Smooth muscle cell (in vitro differentiated cells): ENCODE measurements around the gene ATG14. TPM values are rescaled to one million over a fixed set of nuclear protein-coding genes. Genes with fewer than 3 reads are reported as not detected.

Experiments
- DNase-seq: peaks from one replicate; lab custom pipeline; 2025; ENCODE audit not compliant: unreplicated experiment; lab: John Stamatoyannopoulos, UW
- H2AFZ ChIP-seq: fragments of 200-600 bp; sonication (generic); 2 replicates; pipeline ENCODE4 v1.6.0; 2016; ENCODE audit warnings: antibody characterized with exemption, low read depth, mild to moderate bottlenecking
- H3F3A ChIP-seq: fragments of 200-600 bp; sonication (generic); 2 replicates; pipeline ENCODE4 v1.6.0; 2017; ENCODE audit warnings: antibody characterized with exemption, low read depth
- H3K27ac ChIP-seq: fragments of 200-600 bp; sonication (generic); 2 replicates; pipeline ENCODE4 v1.5.1; 2016; ENCODE audit warnings: low read depth, mild to moderate bottlenecking
- H3K27me3 ChIP-seq: fragments of 200-600 bp; sonication (generic); 2 replicates; pipeline ENCODE4 v1.6.1; 2016; ENCODE audit warnings: low read depth, mild to moderate bottlenecking
- H3K36me3 ChIP-seq: fragments of 200-600 bp; sonication (generic); 2 replicates; pipeline ENCODE4 v1.5.1; 2016; ENCODE audit warnings: low read depth
- H3K4me1 ChIP-seq: fragments of 200-600 bp; sonication (generic); 2 replicates; pipeline ENCODE4 v1.5.1; 2016; ENCODE audit warnings: low read depth
- H3K4me2 ChIP-seq: fragments of 200-600 bp; sonication (generic); 2 replicates; pipeline ENCODE4 v1.6.0; 2016; ENCODE audit warnings: mild to moderate bottlenecking
- H3K4me3 ChIP-seq: fragments of 200-600 bp; sonication (generic); 2 replicates; pipeline ENCODE4 v1.5.1; 2016; ENCODE audit warnings: mild to moderate bottlenecking
- H3K79me2 ChIP-seq: fragments of 200-600 bp; sonication (generic); 2 replicates; pipeline ENCODE4 v1.6.0; 2016; ENCODE audit warnings: low read depth, mild to moderate bottlenecking
- H3K9ac ChIP-seq: fragments of 200-600 bp; sonication (generic); 2 replicates; pipeline ENCODE4 v1.6.0; 2016; ENCODE audit warnings: low read depth
- H3K9me3 ChIP-seq: fragments of 200-600 bp; sonication (generic); replicated peaks from 2 replicates; pipeline ENCODE4 v1.5.1; 2016; ENCODE audit warnings: low read depth
- H4K20me1 ChIP-seq: fragments of 200-600 bp; sonication (generic); 2 replicates; pipeline ENCODE4 v1.6.0; 2016; ENCODE audit warnings: low read depth
- CTCF ChIP-seq: fragments of 200-600 bp; sonication (generic); IDR thresholded peaks from 2 replicates; pipeline ENCODE4 v1.5.1; 2017; ENCODE audit warnings: borderline replicate concordance, mild to moderate bottlenecking, antibody characterized with exemption; ENCODE audit not compliant: insufficient read depth, poor library complexity, severe bottlenecking
- WGBS: methylation state at CpG from one replicate; pipeline ENCODE4 v1.1.7; 2016; ENCODE audit warnings: low lambda C conversion rate; 5-methylcytosine and 5-hydroxymethylcytosine counted together
- polyA plus RNA-seq: library from polyadenylated mRNA; unstranded; fragments of >200 nt; fragmentation: Nextera tagmentation; extraction: Ambion mirVana; gene quantifications from 2 replicates; pipeline ENCODE4 v1.2.1, GENCODE V29; 2016
- total RNA-seq: library from RNA; depleted of rRNA; stranded (reverse); fragments of >200 nt; gene quantifications from 2 replicates; pipeline ENCODE4 v1.2.3, GENCODE V29; 2014

Gene ATG14
- total and polyA plus RNA-seq, 2 experiments from 2014 or later: 3.2 to 11.6 TPM

DNA sequence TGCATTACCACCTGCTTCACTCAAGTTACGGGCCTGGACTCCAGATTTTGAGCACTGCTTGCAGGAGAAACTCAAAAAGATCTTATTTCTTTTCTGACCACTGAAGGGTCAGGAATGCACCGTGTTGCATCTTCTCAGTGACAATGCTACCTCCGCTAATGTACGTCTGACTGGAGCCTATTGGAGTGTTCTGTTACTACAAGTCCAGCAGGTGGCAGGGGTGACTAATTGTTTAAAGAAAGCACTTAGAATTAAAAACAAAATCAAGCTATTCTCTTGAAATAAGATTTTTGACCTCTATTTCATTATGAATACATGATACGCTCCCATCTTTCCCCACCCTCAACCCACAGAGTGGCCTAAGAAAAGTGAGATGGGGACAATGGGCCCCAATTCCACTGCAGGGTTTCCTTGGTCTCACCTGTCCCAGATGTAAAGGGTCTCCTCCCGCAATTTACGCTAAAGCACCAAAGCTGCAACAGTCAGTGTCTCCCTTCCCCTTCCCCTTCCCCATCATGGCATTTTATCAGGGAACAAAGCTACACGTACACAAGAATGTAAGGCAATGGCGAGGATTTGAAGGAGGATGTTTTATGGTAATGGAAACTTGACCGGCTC is 26.5 kb upstream of the ATG14 start:
- Histone ChIP-seq H3K27me3 (peaks cover 4% of the 10 kb centered on the region), H3K4me1 (no peaks in the 10 kb centered on the region), H3K9me3 (no peaks in the 10 kb centered on the region), H3K27ac (no peak overlapping the region), H4K20me1 (no peaks in the 10 kb centered on the region), H3F3A (no peaks in the 10 kb centered on the region), H2AFZ (no peak overlapping the region), H3K4me2 (no peak overlapping the region), H3K4me3 (no peak overlapping the region), H3K36me3 (no peaks in the 10 kb centered on the region), H3K9ac (no peak overlapping the region), H3K79me2 (no peaks in the 10 kb centered on the region)
- WGBS: 66% methylated on average over 10 of the region's 10 CpGs
- DNase-seq: no peak
- TF ChIP-seq CTCF: peak; percentile 58

GRCh38 chr14:55436931-55437330 is 25.3 kb upstream of the ATG14 start:
- Histone ChIP-seq H3K36me3 (no peaks in the 10 kb centered on the region), H3K27me3 (peaks cover 4% of the 10 kb centered on the region), H2AFZ (no peak overlapping the region), H4K20me1 (no peaks in the 10 kb centered on the region), H3K9me3 (no peaks in the 10 kb centered on the region), H3F3A (no peaks in the 10 kb centered on the region), H3K27ac (no peak overlapping the region), H3K79me2 (no peaks in the 10 kb centered on the region), H3K9ac (no peak overlapping the region), H3K4me1 (no peaks in the 10 kb centered on the region), H3K4me2 (no peak overlapping the region), H3K4me3 (no peak overlapping the region)
- DNase-seq: no peak
- no peak for TF ChIP-seq CTCF
- 76% methylated on average over 4 of the region's 4 CpGs for WGBS

DNA sequence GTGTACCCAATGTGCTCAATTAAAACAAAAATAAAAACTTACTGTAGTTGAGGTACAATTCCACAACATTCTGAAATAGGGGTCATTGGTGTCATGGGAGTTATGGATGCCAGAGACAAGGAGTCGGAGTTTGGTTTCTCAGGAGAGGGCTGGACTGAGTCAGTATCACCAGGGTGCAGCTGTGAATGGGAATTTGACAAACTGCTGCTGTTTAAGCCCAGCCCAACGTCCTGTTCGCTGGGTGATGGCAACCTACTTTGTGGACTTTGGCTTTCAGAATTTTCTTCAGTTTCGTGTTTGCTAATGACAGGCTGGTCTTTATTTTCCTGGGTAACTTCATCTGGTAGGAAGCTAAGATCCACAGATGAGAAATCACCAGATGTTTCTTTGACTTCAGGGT is 24.9 kb upstream of the ATG14 start:
- Histone ChIP-seq H3K36me3 (no peaks in the 10 kb centered on the region), H3K27me3 (peaks cover 4% of the 10 kb centered on the region), H4K20me1 (no peaks in the 10 kb centered on the region), H2AFZ (no peak overlapping the region), H3K27ac (no peak overlapping the region), H3K4me1 (no peaks in the 10 kb centered on the region), H3F3A (no peaks in the 10 kb centered on the region), H3K79me2 (no peaks in the 10 kb centered on the region), H3K9me3 (no peaks in the 10 kb centered on the region), H3K9ac (no peak overlapping the region), H3K4me3 (no peak overlapping the region), H3K4me2 (no peak overlapping the region)
- no peak for TF ChIP-seq CTCF
- no peak for DNase-seq
- 62% methylated on average over 4 of the region's 4 CpGs for WGBS

- Histone ChIP-seq H3F3A (no peaks in the 10 kb centered on the region), H2AFZ (no peak overlapping the region), H3K4me1 (no peaks in the 10 kb centered on the region), H3K36me3 (no peaks in the 10 kb centered on the region), H3K4me3 (no peak overlapping the region), H3K27ac (no peak overlapping the region), H3K9me3 (no peaks in the 10 kb centered on the region), H4K20me1 (no peaks in the 10 kb centered on the region), H3K27me3 (no peaks in the 10 kb centered on the region), H3K9ac (no peak overlapping the region), H3K4me2 (no peak overlapping the region), H3K79me2 (no peaks in the 10 kb centered on the region)
- no peak for TF ChIP-seq CTCF
- no peak for DNase-seq
- WGBS: 60% methylated on average over 3 of the region's 3 CpGs
Observed at GRCh38 chr14:55434805-55435174, 23.2 kb upstream of the ATG14 start.
